Lower leg skin (tissue), 3 donors: ENCODE measurements around the gene DNAH11.

ENCODE experiments used
- POLR2A ChIP-seq, 2 donors: fragments of 450-650 bp; IDR thresholded peaks; one replicate each; pipeline ENCODE4 v1.6.1; 2016 to 2017; ENCODE audit warnings: antibody characterized with exemption in 2 of 2, mild to moderate bottlenecking in 1 of 2, moderate library complexity in 1 of 2
- TF ChIP-seq, protein P1 (sequence below), 3 donors: fragments of 450-650 bp; IDR thresholded peaks; one replicate each; pipeline ENCODE4 v1.5.1; 2016; ENCODE audit warnings: antibody characterized with exemption in 3 of 3, mild to moderate bottlenecking in 3 of 3, moderate library complexity in 2 of 3

DNA sequence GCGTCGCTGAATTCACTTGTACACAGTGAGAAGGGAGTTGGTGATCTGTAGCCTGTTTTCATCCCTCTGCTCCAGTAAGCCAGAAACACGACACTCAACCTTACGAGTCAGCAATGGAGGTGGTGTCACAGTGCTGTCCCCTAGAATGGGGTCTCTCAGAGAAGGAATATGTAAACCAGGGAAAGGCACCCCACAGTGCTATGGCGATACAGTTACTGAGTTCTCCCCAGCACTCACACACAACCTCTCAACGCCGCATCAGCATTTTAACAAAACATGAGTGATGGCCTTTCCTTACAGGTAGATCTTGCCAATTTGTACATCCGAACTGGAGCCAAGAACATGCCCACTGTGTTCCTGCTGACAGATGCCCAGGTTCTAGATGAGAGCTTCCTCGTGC is 206.5 kb downstream of the DNAH11 start:
- TF ChIP-seq, protein P1, sequence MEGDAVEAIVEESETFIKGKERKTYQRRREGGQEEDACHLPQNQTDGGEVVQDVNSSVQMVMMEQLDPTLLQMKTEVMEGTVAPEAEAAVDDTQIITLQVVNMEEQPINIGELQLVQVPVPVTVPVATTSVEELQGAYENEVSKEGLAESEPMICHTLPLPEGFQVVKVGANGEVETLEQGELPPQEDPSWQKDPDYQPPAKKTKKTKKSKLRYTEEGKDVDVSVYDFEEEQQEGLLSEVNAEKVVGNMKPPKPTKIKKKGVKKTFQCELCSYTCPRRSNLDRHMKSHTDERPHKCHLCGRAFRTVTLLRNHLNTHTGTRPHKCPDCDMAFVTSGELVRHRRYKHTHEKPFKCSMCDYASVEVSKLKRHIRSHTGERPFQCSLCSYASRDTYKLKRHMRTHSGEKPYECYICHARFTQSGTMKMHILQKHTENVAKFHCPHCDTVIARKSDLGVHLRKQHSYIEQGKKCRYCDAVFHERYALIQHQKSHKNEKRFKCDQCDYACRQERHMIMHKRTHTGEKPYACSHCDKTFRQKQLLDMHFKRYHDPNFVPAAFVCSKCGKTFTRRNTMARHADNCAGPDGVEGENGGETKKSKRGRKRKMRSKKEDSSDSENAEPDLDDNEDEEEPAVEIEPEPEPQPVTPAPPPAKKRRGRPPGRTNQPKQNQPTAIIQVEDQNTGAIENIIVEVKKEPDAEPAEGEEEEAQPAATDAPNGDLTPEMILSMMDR (IDR thresholded peaks at IDR 0.05): no peak
- no peak for TF ChIP-seq POLR2A (IDR thresholded peaks at IDR 0.05)
